Neural crest cell (in vitro differentiated cells): ENCODE measurements around the gene FCRLB. TPM values are rescaled to one million over a fixed set of nuclear protein-coding genes. Genes with fewer than 3 reads are reported as not detected.
A peak's percentile ranks its signal among the peaks of the same experiment; 100 is the strongest.

Source experiments
- DNase-seq: peaks from one replicate; pipeline ENCODE4 v3.0.0; 2021; ENCODE audit warnings: low read depth, mixed read lengths, low spot score
- H3K27ac Mint-ChIP-seq: one replicate; pipeline ENCODE4 v1.8.0; 2021; ENCODE audit warnings: mild to moderate bottlenecking, mixed read lengths; ENCODE audit not compliant: unreplicated experiment
- H3K27me3 Mint-ChIP-seq: 2 replicates; pipeline ENCODE4 v1.8.0; 2021; ENCODE audit warnings: low read depth, mild to moderate bottlenecking, mixed read lengths
- H3K36me3 Mint-ChIP-seq: 2 replicates; pipeline ENCODE4 v1.8.0; 2021; ENCODE audit warnings: low read depth, mild to moderate bottlenecking, mixed read lengths
- H3K4me1 Mint-ChIP-seq: 2 replicates; pipeline ENCODE4 v1.8.0; 2021; ENCODE audit warnings: mixed read lengths
- H3K4me3 Mint-ChIP-seq: one replicate; pipeline ENCODE4 v1.8.0; 2021; ENCODE audit warnings: mild to moderate bottlenecking, mixed read lengths
- H3K9me3 Mint-ChIP-seq: 2 replicates; pipeline ENCODE4 v1.8.0; 2021; ENCODE audit warnings: mixed read lengths
- CTCF ChIP-seq: fragments of 200-600 bp; sonication (generic); conservative IDR thresholded peaks from 2 replicates; pipeline ENCODE4 v1.5.0; 2021; ENCODE audit warnings: antibody characterized with exemption, mild to moderate bottlenecking
- total RNA-seq: library from RNA; stranded (reverse); gene quantifications from 2 replicates; pipeline ENCODE4 v1.2.1, GENCODE V29; 2021

Gene FCRLB
- total RNA-seq, 1 donor from 2014 or later: 0.40 TPM

GRCh38 chr1:161770250-161770649 lies 48.9 kb downstream of the FCRLB start:
- H3K27me3 Mint-ChIP-seq: no peaks in the 10 kb centered on the region

GRCh38 chr1:161771161-161771560 lies 49.8 kb downstream of the FCRLB start:
- Mint-ChIP-seq H3K9me3 (no peaks in the 10 kb centered on the region), H3K27ac (no peak overlapping the region), H3K27me3 (no peaks in the 10 kb centered on the region), H3K4me1 (peaks cover 14% of the 10 kb centered on the region), H3K4me3 (no peak overlapping the region), H3K36me3 (no peaks in the 10 kb centered on the region)
- DNase-seq: no peak
- no peak for TF ChIP-seq CTCF

More at GRCh38 chr1:161770250-161770649, 48.9 kb downstream of the FCRLB start:
- H3K9me3 Mint-ChIP-seq: no peaks in the 10 kb centered on the region
- no peak for DNase-seq
- H3K36me3 Mint-ChIP-seq: no peaks in the 10 kb centered on the region
- TF ChIP-seq CTCF: no peak
- peak overlapping the region; percentile 67 for H3K4me3 Mint-ChIP-seq
- peaks cover 18% of the 10 kb centered on the region for H3K4me1 Mint-ChIP-seq
- no peak overlapping the region for H3K27ac Mint-ChIP-seq

GRCh38 chr1:161771973-161772372 lies 50.6 kb downstream of the FCRLB start:
- Mint-ChIP-seq H3K27ac (no peak overlapping the region), H3K4me3 (no peak overlapping the region), H3K4me1 (peaks cover 6% of the 10 kb centered on the region), H3K27me3 (no peaks in the 10 kb centered on the region), H3K9me3 (no peaks in the 10 kb centered on the region), H3K36me3 (no peaks in the 10 kb centered on the region)
- DNase-seq: no peak
- TF ChIP-seq CTCF: no peak

GRCh38 chr1:161772397-161772796 lies 51.1 kb downstream of the FCRLB start:
- H3K4me1 Mint-ChIP-seq: peaks cover 3% of the 10 kb centered on the region
- no peaks in the 10 kb centered on the region for H3K36me3 Mint-ChIP-seq

GRCh38 chr1:161773791-161774190 lies 52.4 kb downstream of the FCRLB start:
- no peaks in the 10 kb centered on the region for H3K9me3 Mint-ChIP-seq
- H3K27ac Mint-ChIP-seq: no peak overlapping the region
- peaks cover 3% of the 10 kb centered on the region for H3K4me1 Mint-ChIP-seq
- no peak for TF ChIP-seq CTCF
- H3K27me3 Mint-ChIP-seq: no peaks in the 10 kb centered on the region
- no peak for DNase-seq
- no peaks in the 10 kb centered on the region for H3K36me3 Mint-ChIP-seq
- H3K4me3 Mint-ChIP-seq: no peak overlapping the region

More at GRCh38 chr1:161772397-161772796, 51.1 kb downstream of the FCRLB start:
- no peak overlapping the region for H3K27ac Mint-ChIP-seq
- DNase-seq: no peak
- no peak for TF ChIP-seq CTCF
- no peaks in the 10 kb centered on the region for H3K9me3 Mint-ChIP-seq
- no peaks in the 10 kb centered on the region for H3K27me3 Mint-ChIP-seq
- H3K4me3 Mint-ChIP-seq: no peak overlapping the region

DNA sequence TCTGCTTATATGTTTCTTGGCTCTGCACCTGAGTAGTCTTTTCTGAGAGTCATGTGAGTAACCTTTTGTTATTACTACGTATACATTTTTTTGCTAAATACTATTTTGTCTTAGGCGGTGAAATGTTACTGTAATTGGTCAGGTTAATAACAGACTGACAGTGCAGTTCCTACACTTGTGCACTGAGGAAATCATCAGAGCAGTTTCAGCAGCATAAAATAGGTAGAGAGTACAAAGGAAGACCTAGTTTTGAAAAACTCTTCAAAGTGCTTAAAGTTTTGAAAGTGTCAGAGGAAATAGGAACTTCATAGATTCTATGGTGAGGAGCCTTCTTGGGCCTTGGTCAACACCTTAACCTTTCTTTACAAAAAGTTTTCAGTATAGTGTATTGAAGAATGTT lies 55.9 kb downstream of the FCRLB start:
- no peaks in the 10 kb centered on the region for H3K27me3 Mint-ChIP-seq
- H3K9me3 Mint-ChIP-seq: no peaks in the 10 kb centered on the region

More for the DNA sequence above, 55.9 kb downstream of the FCRLB start:
- H3K27ac Mint-ChIP-seq: no peak overlapping the region
- no peak for DNase-seq
- TF ChIP-seq CTCF: no peak
- H3K4me1 Mint-ChIP-seq: no peaks in the 10 kb centered on the region
- H3K4me3 Mint-ChIP-seq: no peak overlapping the region
- H3K36me3 Mint-ChIP-seq: no peaks in the 10 kb centered on the region
